ENCODE results near the gene PTPRK. TPM values are rescaled to one million over a fixed set of nuclear protein-coding genes. Genes with fewer than 3 reads are reported as not detected.
A peak's percentile ranks its signal among the peaks of the same experiment; 100 is the strongest.

Gene PTPRK
- polyA plus RNA-seq, 1 donor from 2014 or later, result 10.2 TPM

- H3K27ac Mint-ChIP-seq, result no peak overlapping the region
- peaks cover 2% of the 10 kb centered on the region for H3K36me3 Mint-ChIP-seq
- peaks cover 0 to 16% (median 1%) of the 10 kb centered on the region in 3 donors for H3K4me1 Mint-ChIP-seq
- no peaks in the 10 kb centered on the region for H3K9me3 Mint-ChIP-seq
- no peak overlapping the region for H3K4me3 Mint-ChIP-seq
- no peaks in the 10 kb centered on the region for H3K27me3 Mint-ChIP-seq
Observed at GRCh38 chr6:128209771-128210170, 310.6 kb downstream of the PTPRK start.

GRCh38 chr6:128208851-128209580 is 311.4 kb downstream of the PTPRK start:
- peaks cover 2% of the 10 kb centered on the region for H3K36me3 Mint-ChIP-seq
- H3K4me1 Mint-ChIP-seq, result peaks cover 0 to 22% (median 4%) of the 10 kb centered on the region in 3 donors
- H3K9me3 Mint-ChIP-seq, result no peaks in the 10 kb centered on the region
- H3K27me3 Mint-ChIP-seq, result no peaks in the 10 kb centered on the region
- no peak overlapping the region for H3K4me3 Mint-ChIP-seq
- H3K27ac Mint-ChIP-seq, result no peak overlapping the region

- Mint-ChIP-seq H3K36me3 (peaks cover 2% of the 10 kb centered on the region), H3K4me3 (no peak overlapping the region), H3K27me3 (no peaks in the 10 kb centered on the region), H3K27ac (no peak overlapping the region), H3K4me1 (peaks cover 0 to 25% (median 4%) of the 10 kb centered on the region in 3 donors), H3K9me3 (no peaks in the 10 kb centered on the region)
Observed at GRCh38 chr6:128208078-128208477, 312.3 kb downstream of the PTPRK start.

GRCh38 chr6:128206610-128207426 is 313.6 kb downstream of the PTPRK start:
- H3K4me1 Mint-ChIP-seq, result peaks cover 0 to 27% (median 4%) of the 10 kb centered on the region in 3 donors
- H3K27ac Mint-ChIP-seq, result no peak overlapping the region
- H3K27me3 Mint-ChIP-seq, result no peaks in the 10 kb centered on the region
- H3K36me3 Mint-ChIP-seq, result peaks cover 2% of the 10 kb centered on the region
- H3K9me3 Mint-ChIP-seq, result no peaks in the 10 kb centered on the region
- no peak overlapping the region for H3K4me3 Mint-ChIP-seq

GRCh38 chr6:128204616-128205015 is 315.8 kb downstream of the PTPRK start:
- H3K27me3 Mint-ChIP-seq, result no peaks in the 10 kb centered on the region
- H3K27ac Mint-ChIP-seq, result no peak overlapping the region
- H3K36me3 Mint-ChIP-seq, result peaks cover 2% of the 10 kb centered on the region
- H3K4me3 Mint-ChIP-seq, result peak overlapping the region in 1 of 4 donors; percentile 29
- no peaks in the 10 kb centered on the region for H3K9me3 Mint-ChIP-seq
- peaks cover 0 to 24% (median 3%) of the 10 kb centered on the region in 3 donors for H3K4me1 Mint-ChIP-seq

GRCh38 chr6:128202169-128202765 is 318.1 kb downstream of the PTPRK start:
- Mint-ChIP-seq H3K27me3 (no peaks in the 10 kb centered on the region), H3K9me3 (no peaks in the 10 kb centered on the region), H3K4me1 (peaks cover 0 to 19% (median 3%) of the 10 kb centered on the region in 3 donors), H3K36me3 (peaks cover 4% of the 10 kb centered on the region), H3K4me3 (no peak overlapping the region), H3K27ac (no peak overlapping the region)

GRCh38 chr6:128200789-128201188 is 319.6 kb downstream of the PTPRK start:
- no peaks in the 10 kb centered on the region for H3K9me3 Mint-ChIP-seq

GRCh38 chr6:128199461-128199860 is 320.9 kb downstream of the PTPRK start:
- H3K27me3 Mint-ChIP-seq, result no peaks in the 10 kb centered on the region
- H3K4me1 Mint-ChIP-seq, result peaks cover 3 to 10% (median 4%) of the 10 kb centered on the region in 3 donors
- H3K4me3 Mint-ChIP-seq, result no peak overlapping the region
- H3K9me3 Mint-ChIP-seq, result no peaks in the 10 kb centered on the region
- H3K36me3 Mint-ChIP-seq, result peaks cover 2% of the 10 kb centered on the region
- H3K27ac Mint-ChIP-seq, result no peak overlapping the region

More at GRCh38 chr6:128200789-128201188, 319.6 kb downstream of the PTPRK start:
- peaks cover 4% of the 10 kb centered on the region for H3K36me3 Mint-ChIP-seq
- no peaks in the 10 kb centered on the region for H3K27me3 Mint-ChIP-seq
- no peak overlapping the region for H3K4me3 Mint-ChIP-seq
- H3K27ac Mint-ChIP-seq, result no peak overlapping the region
- peaks cover 3 to 14% (median 4%) of the 10 kb centered on the region in 3 donors for H3K4me1 Mint-ChIP-seq

- peaks cover 0 to 4% (median 0%) of the 10 kb centered on the region in 3 donors for H3K9me3 Mint-ChIP-seq
- no peak overlapping the region for H3K4me3 Mint-ChIP-seq
- H3K27me3 Mint-ChIP-seq, result no peaks in the 10 kb centered on the region
- H3K36me3 Mint-ChIP-seq, result peaks cover 1% of the 10 kb centered on the region
- peaks cover 0 to 4% (median 3%) of the 10 kb centered on the region in 3 donors for H3K4me1 Mint-ChIP-seq
- no peak overlapping the region for H3K27ac Mint-ChIP-seq
Observed at GRCh38 chr6:128192972-128193371, 327.4 kb downstream of the PTPRK start.

GRCh38 chr6:128188678-128189077 is 331.7 kb downstream of the PTPRK start:
- Mint-ChIP-seq H3K4me3 (no peak overlapping the region), H3K27me3 (no peaks in the 10 kb centered on the region), H3K36me3 (peaks cover 1% of the 10 kb centered on the region), H3K4me1 (peaks cover 0 to 3% (median 0%) of the 10 kb centered on the region in 3 donors), H3K27ac (no peak overlapping the region), H3K9me3 (peaks cover 0 to 4% (median 0%) of the 10 kb centered on the region in 3 donors)

- H3K27ac Mint-ChIP-seq, result no peak overlapping the region
- H3K27me3 Mint-ChIP-seq, result no peaks in the 10 kb centered on the region
- H3K36me3 Mint-ChIP-seq, result peaks cover 1% of the 10 kb centered on the region
- H3K4me1 Mint-ChIP-seq, result peaks cover 0 to 5% (median 0%) of the 10 kb centered on the region in 3 donors
- H3K4me3 Mint-ChIP-seq, result no peak overlapping the region
- peaks cover 0 to 4% (median 0%) of the 10 kb centered on the region in 3 donors for H3K9me3 Mint-ChIP-seq
Observed at GRCh38 chr6:128186729-128187128, 333.7 kb downstream of the PTPRK start.

GRCh38 chr6:128179876-128180438 is 340.4 kb downstream of the PTPRK start:
- H3K4me1 Mint-ChIP-seq, result peaks cover 0 to 12% (median 2%) of the 10 kb centered on the region in 3 donors
- no peaks in the 10 kb centered on the region for H3K36me3 Mint-ChIP-seq
- no peaks in the 10 kb centered on the region for H3K9me3 Mint-ChIP-seq
- no peaks in the 10 kb centered on the region for H3K27me3 Mint-ChIP-seq
- H3K27ac Mint-ChIP-seq, result no peak overlapping the region
- H3K4me3 Mint-ChIP-seq, result no peak overlapping the region

GRCh38 chr6:128174724-128175123 is 345.7 kb downstream of the PTPRK start:
- H3K9me3 Mint-ChIP-seq, result no peaks in the 10 kb centered on the region
- peaks cover 0 to 5% (median 4%) of the 10 kb centered on the region in 3 donors for H3K4me1 Mint-ChIP-seq
- H3K27me3 Mint-ChIP-seq, result no peaks in the 10 kb centered on the region
- no peak overlapping the region for H3K27ac Mint-ChIP-seq
- no peak overlapping the region for H3K4me3 Mint-ChIP-seq
- H3K36me3 Mint-ChIP-seq, result no peaks in the 10 kb centered on the region

- H3K27ac Mint-ChIP-seq, result no peak overlapping the region
Observed at GRCh38 chr6:128172752-128173682, 347.4 kb downstream of the PTPRK start.

More at GRCh38 chr6:128172752-128173682, 347.4 kb downstream of the PTPRK start:
- Mint-ChIP-seq H3K4me3 (no peak overlapping the region), H3K36me3 (no peaks in the 10 kb centered on the region), H3K9me3 (no peaks in the 10 kb centered on the region), H3K4me1 (peaks cover 0 to 5% (median 2%) of the 10 kb centered on the region in 3 donors), H3K27me3 (no peaks in the 10 kb centered on the region)
